ENCODE data around the gene MGLL. TPM values are rescaled to one million over a fixed set of nuclear protein-coding genes. Genes with fewer than 3 reads are reported as not detected.

Gene MGLL
- total RNA-seq, 1 experiment from 2014 or later, result 2.1 TPM

DNA sequence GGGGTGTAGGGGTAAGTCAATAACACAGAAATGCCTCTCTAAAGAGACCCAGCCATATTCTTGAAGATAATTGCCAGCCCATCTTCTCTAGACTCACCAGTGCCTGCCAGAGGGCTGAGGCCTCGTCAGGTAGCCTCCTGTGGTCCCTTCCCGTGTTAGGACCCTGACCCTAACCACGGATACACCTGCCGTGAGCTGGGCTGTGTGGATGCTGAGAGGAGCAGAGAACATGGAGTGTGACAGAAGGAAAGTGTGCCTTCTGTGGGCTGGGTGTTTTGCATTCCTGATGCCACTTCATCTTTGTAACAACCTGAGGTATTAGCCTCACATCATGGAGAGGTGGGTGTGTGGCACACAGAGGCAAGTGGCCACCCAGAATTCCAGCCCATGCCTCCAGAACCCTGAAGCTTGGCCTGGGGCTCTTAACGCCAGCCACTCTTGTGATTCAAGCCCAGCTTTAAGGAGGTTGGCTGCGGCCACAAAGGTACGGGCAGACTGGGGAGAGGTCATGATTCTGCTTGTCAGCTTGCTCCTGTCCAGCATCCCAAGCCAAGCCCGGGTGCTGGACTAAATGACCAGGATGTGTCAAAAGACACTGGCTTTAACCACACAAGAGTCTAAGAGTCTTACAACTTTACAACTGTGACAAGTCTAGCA lies 170.7 kb downstream of the MGLL start:
- CTCF ChIA-PET, result interaction anchor here (0.6 to 1.4 kb wide), 4 partner anchors 43 to 139 kb away, joined by 3 to 5 read pairs (median 4); no protein-coding TSS in a partner anchor

DNA sequence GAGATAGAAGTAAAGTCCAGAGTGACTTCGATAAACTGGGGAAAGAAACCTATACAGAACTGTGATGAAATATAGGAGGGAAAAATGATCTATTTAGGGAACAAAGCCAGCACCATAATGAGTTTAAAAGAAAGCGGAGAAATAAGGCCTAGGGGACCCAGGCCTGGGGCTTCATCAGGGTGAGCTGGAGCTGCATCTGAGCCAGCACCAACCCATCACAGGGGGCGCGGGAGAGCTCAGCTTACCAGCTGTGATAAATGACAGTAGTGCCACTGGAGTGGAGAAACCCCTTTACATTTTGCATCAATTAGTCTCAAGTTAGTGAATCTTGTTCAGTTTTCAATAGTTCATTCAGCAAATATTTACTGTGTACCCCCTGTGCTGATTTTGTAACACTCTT lies 172.1 kb downstream of the MGLL start:
- no peaks in the 10 kb centered on the region for H3K27me3 ChIP-seq (ENCODE audit: control insufficient read depth, insufficient read depth, low read length)
- TF ChIP-seq TCF7L2 (IDR thresholded peaks at IDR 0.05; ENCODE audit: low read depth, low read length) (no peak), POLR2AphosphoS5 (IDR thresholded peaks at IDR 0.05; ENCODE audit: low read depth, low read length) (no peak), SIN3A (IDR thresholded peaks at IDR 0.05; ENCODE audit: borderline replicate concordance, insufficient read depth, low read depth, low read length) (no peak)
- TF ChIP-seq, protein P1, sequence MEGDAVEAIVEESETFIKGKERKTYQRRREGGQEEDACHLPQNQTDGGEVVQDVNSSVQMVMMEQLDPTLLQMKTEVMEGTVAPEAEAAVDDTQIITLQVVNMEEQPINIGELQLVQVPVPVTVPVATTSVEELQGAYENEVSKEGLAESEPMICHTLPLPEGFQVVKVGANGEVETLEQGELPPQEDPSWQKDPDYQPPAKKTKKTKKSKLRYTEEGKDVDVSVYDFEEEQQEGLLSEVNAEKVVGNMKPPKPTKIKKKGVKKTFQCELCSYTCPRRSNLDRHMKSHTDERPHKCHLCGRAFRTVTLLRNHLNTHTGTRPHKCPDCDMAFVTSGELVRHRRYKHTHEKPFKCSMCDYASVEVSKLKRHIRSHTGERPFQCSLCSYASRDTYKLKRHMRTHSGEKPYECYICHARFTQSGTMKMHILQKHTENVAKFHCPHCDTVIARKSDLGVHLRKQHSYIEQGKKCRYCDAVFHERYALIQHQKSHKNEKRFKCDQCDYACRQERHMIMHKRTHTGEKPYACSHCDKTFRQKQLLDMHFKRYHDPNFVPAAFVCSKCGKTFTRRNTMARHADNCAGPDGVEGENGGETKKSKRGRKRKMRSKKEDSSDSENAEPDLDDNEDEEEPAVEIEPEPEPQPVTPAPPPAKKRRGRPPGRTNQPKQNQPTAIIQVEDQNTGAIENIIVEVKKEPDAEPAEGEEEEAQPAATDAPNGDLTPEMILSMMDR (IDR thresholded peaks at IDR 0.05), result no peak
- TF ChIP-seq, protein P2, sequence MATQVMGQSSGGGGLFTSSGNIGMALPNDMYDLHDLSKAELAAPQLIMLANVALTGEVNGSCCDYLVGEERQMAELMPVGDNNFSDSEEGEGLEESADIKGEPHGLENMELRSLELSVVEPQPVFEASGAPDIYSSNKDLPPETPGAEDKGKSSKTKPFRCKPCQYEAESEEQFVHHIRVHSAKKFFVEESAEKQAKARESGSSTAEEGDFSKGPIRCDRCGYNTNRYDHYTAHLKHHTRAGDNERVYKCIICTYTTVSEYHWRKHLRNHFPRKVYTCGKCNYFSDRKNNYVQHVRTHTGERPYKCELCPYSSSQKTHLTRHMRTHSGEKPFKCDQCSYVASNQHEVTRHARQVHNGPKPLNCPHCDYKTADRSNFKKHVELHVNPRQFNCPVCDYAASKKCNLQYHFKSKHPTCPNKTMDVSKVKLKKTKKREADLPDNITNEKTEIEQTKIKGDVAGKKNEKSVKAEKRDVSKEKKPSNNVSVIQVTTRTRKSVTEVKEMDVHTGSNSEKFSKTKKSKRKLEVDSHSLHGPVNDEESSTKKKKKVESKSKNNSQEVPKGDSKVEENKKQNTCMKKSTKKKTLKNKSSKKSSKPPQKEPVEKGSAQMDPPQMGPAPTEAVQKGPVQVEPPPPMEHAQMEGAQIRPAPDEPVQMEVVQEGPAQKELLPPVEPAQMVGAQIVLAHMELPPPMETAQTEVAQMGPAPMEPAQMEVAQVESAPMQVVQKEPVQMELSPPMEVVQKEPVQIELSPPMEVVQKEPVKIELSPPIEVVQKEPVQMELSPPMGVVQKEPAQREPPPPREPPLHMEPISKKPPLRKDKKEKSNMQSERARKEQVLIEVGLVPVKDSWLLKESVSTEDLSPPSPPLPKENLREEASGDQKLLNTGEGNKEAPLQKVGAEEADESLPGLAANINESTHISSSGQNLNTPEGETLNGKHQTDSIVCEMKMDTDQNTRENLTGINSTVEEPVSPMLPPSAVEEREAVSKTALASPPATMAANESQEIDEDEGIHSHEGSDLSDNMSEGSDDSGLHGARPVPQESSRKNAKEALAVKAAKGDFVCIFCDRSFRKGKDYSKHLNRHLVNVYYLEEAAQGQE (IDR thresholded peaks at IDR 0.05; ENCODE audit: insufficient read depth in 1 of 2, low read depth in 2 of 2, low read length in 1 of 2), result no peak
- ChIA-PET CTCF (no interaction called here), POLR2A (no interaction called here)
- intact Hi-C loops (cut with micrococcal nuclease; ENCODE audit: unreplicated experiment), result loop anchor here (5.0 kb wide), 1 partner anchor 322 kb away; no protein-coding TSS in a partner anchor
- H3K9me3 ChIP-seq (ENCODE audit: control insufficient read depth, insufficient read depth, low read depth, low read length), result no peaks in the 10 kb centered on the region
- no peak overlapping the region for H3K4me3 ChIP-seq (ENCODE audit: low read depth in 2 of 2, low read length in 2 of 2)
- H3K36me3 ChIP-seq (ENCODE audit: control insufficient read depth, insufficient read depth, low read length), result no peaks in the 10 kb centered on the region
- DNase-seq (ENCODE audit: low read depth, low spot score) (no peak), ATAC-seq (no peak)
- BruUV-seq (replicated peaks), result no TSS peak
- in situ Hi-C loops (cut with HindIII; ENCODE audit: low pct_unique_long_range_greater_than_20kb, low sequenced_read_pairs), result no loop called here
- H3K4me1 ChIP-seq (ENCODE audit: control insufficient read depth, insufficient read depth, low read length), result no peaks in the 10 kb centered on the region
- no peak overlapping the region for H3K27ac ChIP-seq (ENCODE audit: low read length)

More for the DNA sequence above, 170.7 kb downstream of the MGLL start:
- intact Hi-C loops (cut with micrococcal nuclease; ENCODE audit: unreplicated experiment) (loop anchor here (2.0 to 5.0 kb wide), 2 partner anchors 43 to 321 kb away; no protein-coding TSS in a partner anchor), in situ Hi-C loops (cut with HindIII; ENCODE audit: low pct_unique_long_range_greater_than_20kb, low sequenced_read_pairs) (no loop called here)
- POLR2A ChIA-PET, result no interaction called here
- H3K9me3 ChIP-seq (ENCODE audit: control insufficient read depth, insufficient read depth, low read depth, low read length), result no peaks in the 10 kb centered on the region
- BruUV-seq (replicated peaks), result no TSS peak
- no peaks in the 10 kb centered on the region for H3K4me1 ChIP-seq (ENCODE audit: control insufficient read depth, insufficient read depth, low read length)
- H3K27ac ChIP-seq (ENCODE audit: low read length), result no peak overlapping the region
- ATAC-seq, result peak; percentile 36
- H3K27me3 ChIP-seq (ENCODE audit: control insufficient read depth, insufficient read depth, low read length), result no peaks in the 10 kb centered on the region
- TF ChIP-seq TCF7L2 (IDR thresholded peaks at IDR 0.05; ENCODE audit: low read depth, low read length) (no peak), SIN3A (IDR thresholded peaks at IDR 0.05; ENCODE audit: borderline replicate concordance, insufficient read depth, low read depth, low read length) (no peak), POLR2AphosphoS5 (IDR thresholded peaks at IDR 0.05; ENCODE audit: low read depth, low read length) (no peak)
- TF ChIP-seq, protein P1 (IDR thresholded peaks at IDR 0.05), result no peak
- TF ChIP-seq, protein P2 (IDR thresholded peaks at IDR 0.05; ENCODE audit: insufficient read depth in 1 of 2, low read depth in 2 of 2, low read length in 1 of 2), result no peak
- H3K4me3 ChIP-seq (ENCODE audit: low read depth in 2 of 2, low read length in 2 of 2), result no peak overlapping the region
- no peak for DNase-seq (ENCODE audit: low read depth, low spot score)
- H3K36me3 ChIP-seq (ENCODE audit: control insufficient read depth, insufficient read depth, low read length), result no peaks in the 10 kb centered on the region
